Measurements from ENCODE around the gene CAMSAP2.

Gene CAMSAP2

DNA sequence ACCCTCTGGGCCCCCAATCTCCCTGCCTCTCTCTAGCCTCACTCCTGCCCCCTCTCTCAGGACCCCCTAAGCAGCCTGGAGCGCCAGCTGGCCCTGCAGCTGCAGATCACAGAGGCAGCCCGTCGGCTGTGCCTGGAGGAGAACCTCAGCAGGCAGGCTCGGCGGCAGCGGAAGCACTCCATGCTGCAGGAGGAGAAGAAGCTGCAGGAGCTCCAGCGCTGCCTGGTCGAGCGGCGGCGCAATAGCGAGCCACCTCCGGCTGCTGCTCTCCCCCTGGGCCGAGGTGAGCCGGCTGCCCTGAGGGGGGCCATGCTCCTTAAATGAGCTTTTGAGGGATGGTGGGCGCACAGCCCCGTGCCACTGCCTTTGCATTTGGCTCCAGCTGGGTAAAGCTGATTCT is 162.2 kb downstream of the CAMSAP2 start:
- FAIRE-seq = no peak

DNA sequence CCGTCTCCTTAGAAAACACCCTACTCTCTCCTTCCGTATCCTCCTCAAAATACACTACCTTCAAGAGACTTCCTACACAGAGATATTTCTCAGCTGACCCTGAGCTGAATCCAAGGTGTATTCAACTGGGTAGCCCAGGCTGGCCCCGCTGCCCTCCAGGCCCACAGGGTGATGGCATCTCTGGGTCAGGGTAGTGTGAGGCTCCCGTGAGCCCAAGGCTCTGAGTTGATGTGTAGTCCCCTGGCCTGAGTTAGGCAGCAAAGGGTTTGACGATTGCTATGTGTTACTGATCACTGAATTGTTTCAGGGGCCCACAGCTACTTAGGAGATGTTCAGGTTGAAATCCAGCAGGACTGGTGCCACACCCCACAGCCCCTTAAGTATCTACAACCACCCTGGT is 162.7 kb downstream of the CAMSAP2 start:
- FAIRE-seq = no peak

DNA sequence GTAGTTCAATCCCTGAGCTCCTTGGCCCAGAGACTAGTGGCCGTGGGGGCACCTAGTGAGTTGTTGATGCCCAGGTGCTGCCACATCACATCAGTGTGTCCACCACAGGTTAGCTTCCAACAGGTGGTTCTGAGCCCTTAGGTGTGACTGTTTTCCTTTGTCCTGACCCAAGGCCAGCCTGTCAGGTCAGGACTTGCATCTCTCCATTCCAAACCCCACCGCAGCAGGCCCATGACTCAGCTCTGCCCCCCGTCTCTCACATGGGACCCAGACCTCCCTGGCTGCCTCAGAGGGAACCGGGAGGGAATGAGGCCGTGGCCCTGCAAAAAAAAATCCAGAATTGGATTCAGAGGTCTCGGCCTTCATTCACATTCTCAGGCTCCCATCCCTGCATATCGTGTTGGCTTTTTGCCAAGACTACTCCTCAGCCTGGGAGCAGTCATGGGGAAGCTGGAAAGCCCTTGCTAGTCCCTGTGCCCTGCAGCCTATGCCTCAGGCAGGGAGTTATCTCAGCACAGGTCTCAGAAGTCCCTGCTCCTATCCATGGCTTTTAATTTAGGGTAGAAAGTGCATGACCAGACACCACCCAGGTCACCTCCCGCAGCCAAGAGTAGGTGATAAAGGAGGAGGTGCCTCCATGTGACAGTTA is 163.2 kb downstream of the CAMSAP2 start:
- no peak for FAIRE-seq

DNA sequence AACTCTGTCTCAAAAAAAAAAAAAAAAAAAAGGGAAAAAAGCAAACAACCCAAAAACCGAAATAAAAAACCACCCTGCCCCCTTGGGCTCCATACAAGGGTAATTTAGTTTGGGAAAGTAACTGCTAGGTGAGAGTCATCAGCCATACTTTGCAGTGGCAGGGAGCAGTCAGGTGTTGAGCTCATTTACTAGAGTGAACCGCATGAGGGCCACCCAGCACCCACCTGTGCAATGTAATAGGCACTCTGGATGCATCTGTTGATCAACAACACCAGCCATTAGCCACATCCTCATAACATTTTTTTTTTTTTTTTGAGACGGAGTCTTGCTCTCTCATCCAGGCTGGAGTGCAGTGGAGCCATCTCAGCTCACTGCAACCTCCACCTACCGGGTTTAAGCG is 165.1 kb downstream of the CAMSAP2 start:
- FAIRE-seq = no peak

DNA sequence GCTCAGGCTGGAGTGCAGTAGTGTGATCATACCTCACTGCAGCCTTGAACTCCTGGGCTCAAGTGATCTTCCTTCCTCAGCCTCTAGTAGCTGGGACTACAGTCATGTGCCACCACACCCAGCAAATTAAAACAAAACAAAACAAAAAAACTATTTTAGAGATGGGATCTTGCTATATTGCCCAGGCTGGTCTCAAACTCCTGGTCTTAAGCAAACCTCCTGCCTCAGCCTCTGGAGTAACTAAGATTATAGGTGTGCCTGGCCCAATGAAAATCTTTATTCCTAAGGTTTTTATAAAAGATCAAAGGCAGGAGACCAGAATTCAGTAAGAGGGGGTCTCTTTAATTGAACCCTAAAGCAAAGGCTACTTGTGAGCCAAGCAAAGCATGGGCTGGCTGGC is 166.1 kb downstream of the CAMSAP2 start:
- FAIRE-seq = no peak

DNA sequence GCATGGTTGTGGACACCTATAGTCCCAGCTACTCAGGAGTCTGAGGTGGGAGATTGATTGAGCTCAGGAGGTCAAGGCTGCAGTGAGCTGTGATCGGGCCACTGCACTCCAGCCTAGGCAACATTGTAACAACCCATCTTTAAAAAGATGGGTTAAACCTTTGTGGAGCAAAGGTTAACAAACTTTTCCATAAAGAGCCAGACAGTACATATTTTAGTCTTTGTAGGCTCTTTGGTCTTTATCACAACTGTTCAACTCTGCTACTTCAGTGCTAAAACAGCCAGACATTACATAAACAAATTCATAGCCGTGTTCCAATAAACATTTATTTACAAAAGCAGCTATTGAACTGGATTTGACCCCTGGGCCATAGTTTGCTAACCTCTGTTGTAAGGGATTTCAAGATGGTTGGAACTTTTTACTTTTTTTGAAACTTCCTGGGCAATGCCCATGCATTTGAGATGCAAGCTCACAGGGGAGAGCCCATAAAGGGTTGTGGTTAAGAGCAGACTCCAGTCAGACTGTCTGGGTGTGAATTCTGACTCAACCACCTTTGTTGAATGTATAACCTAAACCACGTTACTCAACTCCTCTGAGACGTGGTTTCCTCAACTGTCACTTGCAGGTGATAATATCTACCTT is 166.8 kb downstream of the CAMSAP2 start:
- FAIRE-seq = no peak

DNA sequence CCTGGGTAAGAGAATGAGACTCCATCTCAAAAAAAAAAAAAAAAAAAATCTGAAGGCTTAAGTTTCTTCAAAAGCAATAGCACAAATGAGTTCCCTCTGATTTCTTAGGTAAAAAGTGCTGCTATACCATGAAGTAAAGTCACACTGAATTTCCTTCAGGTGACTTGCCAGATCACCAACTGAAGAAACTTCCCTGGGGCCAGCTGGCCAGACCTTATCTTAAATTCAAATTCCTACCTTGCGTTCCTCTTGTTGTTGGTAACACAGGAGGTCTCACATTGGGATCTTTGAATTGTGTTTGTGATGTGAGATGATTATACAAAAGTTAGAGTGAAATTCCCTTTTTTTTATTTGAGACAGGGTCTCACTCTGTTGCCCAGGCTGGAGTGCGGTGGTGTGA is 167.8 kb downstream of the CAMSAP2 start:
- FAIRE-seq = no peak

DNA sequence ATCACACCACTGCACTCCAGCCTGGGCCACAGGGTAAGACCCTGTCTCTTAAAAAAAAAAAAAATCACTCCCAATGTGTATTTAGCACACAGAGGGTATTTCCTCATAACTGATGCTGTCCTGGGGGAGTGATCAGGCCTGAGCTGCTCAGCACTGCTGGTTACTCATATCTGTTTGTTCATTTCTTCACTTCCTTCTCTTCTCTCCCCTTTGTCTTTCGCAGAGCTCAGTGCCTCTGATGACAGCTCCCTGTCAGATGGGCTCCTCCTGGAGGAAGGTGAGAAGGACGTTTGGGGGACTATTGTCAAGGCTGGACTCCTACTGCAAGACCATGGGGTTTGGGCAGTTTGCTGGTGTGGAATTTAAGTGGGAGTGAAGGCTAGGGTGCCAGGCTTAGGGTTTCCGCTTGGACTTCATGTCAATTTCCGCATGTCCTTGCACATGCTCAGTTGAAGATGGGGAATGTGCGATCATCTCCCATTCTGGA is 169.0 kb downstream of the CAMSAP2 start:
- FAIRE-seq = no peak

DNA sequence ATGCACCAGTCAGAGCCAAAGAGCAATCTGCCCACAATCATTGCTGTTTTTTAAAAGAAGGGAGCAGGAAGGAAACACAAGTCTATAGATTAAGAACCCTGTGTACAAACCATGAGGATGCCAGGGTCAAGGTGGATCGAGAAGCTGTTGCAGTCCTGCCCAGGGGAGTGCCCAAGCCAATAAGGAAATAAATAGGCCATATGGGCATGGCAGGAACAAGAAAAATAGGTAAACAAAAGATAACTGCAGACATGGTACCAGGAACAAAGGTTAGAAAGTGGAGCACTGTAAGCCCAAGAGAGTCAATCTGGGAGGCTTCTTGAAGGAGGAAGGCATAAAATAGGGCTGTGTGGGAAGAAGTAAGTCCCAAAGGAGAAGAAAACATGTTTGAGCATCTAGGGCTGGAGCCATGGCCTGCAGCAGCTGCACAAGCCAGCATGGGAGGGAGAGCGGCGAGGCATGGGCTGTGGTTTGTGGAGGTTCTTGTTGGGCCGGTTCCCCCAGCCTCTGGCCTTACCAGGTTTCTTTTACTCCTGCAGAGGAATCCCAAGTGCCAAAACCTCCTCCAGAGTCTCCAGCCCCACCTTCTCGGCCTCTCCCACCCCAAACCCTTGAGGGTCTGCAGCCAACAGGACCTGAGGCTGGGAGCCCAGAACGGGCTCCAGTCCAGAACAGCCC is 169.6 kb downstream of the CAMSAP2 start:
- FAIRE-seq = no peak

DNA sequence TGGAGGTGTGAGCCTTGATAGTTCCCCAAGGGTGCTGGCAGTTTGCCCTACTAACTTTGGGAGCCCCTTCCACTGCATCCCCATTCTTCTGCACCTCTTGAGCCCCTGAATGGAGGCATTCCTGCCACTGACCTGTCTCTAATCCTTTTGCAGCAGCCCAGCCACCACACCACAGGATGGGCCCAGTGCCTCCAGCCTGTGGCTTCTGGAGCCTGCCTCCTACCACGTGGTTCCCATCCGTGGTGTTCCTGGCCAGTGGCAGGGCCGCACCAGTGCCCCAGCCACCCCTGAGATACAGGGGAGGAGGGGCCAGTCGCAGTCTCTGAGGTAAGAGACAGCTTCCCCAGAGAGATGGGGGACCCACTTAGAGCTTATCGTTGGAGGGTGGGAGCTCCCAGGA is 170.4 kb downstream of the CAMSAP2 start:
- FAIRE-seq = no peak

DNA sequence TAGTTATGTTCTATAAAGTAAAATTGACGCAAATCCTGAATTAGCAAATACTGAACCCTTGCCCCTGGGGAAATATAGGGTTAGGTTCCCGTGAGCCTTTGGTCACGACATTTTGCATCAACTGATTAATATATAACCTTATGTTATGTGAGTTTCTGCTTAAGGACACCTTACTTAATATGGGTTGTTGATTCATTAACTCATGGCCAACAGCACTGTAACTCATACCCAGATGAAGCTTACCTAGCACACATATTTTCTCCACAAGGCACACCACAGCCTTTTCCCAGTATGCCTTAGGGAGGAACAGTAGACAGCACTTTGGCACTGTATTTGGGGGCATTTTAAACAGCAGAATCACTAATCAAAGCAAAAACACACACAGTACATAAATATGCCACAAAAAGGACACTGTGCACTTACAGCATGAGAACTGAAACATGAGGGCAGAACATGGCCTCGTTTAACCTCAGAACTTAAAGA is 171.1 kb downstream of the CAMSAP2 start:
- FAIRE-seq = no peak
